ENCODE measurements around the gene SOD3.

Gene SOD3

DNA sequence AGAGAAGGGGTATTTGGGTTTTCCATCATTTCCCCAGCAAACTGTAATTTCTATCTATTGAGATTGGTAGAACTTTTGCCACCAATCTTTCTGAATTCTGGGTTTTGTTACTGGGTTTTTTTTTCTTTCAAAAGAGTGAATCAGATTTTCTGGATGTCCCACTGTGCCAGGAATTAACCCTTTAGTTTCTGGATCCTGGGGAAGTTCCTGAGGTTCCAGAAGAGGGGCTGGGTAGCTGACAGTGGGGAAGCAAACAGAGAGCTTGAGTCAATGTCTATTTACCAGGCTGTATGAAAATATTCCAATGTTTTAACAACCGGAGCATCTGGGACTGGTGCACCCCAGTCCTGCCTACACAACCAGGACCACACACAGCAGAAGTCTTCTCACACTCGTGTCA lies 25.8 kb upstream of the SOD3 start:
- H3K27ac ChIP-seq: no peak overlapping the region
- TF ChIP-seq, protein P1, sequence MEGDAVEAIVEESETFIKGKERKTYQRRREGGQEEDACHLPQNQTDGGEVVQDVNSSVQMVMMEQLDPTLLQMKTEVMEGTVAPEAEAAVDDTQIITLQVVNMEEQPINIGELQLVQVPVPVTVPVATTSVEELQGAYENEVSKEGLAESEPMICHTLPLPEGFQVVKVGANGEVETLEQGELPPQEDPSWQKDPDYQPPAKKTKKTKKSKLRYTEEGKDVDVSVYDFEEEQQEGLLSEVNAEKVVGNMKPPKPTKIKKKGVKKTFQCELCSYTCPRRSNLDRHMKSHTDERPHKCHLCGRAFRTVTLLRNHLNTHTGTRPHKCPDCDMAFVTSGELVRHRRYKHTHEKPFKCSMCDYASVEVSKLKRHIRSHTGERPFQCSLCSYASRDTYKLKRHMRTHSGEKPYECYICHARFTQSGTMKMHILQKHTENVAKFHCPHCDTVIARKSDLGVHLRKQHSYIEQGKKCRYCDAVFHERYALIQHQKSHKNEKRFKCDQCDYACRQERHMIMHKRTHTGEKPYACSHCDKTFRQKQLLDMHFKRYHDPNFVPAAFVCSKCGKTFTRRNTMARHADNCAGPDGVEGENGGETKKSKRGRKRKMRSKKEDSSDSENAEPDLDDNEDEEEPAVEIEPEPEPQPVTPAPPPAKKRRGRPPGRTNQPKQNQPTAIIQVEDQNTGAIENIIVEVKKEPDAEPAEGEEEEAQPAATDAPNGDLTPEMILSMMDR (conservative IDR thresholded peaks at IDR 0.05): no peak

DNA sequence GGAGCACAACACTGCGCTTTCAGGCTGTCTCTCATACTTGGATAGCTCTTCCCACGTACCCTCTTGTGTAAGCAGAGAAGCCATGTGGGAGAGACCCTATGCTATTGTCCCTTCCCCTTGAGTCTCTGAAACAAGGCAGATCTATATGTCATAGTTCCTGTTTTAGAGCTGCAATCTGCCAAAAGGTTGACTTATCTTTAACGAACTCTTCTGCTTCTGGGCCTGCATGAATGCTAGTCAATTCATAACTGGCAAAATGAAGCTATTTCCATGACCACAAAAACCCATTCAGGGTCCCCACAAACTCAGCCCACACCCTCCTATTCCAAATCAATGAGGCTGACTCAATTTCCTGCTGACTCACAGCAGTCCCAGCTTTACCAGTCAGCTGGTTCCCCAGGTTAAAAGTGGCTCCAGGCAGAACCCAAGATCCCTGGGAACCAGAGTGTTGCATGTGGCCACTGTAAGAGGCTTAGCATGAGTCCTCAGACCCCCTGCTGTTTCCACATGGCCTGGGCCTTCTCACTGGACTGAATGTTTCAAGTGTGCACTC lies 25.3 kb upstream of the SOD3 start:
- no peak overlapping the region for H3K27ac ChIP-seq
- TF ChIP-seq, protein P1 (conservative IDR thresholded peaks at IDR 0.05): no peak

DNA sequence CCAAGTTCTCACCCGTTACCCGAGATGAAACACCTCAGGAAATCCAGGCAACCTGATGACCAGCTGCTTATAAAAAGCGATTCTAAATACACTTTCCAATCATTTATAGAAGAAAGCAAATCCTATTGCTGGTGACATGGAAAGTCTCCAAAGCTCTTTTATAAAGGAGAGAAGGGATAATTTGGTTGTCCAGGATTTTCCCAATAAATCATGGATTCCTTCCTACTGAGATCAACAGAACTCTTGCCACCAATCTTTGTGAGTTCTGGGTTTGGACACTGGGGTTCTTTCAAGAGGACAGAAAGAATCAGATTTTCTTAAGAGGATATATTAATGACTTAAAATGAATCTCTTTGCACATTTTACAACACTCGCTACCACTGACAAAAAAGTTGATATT lies 24.7 kb upstream of the SOD3 start:
- TF ChIP-seq, protein P1 (conservative IDR thresholded peaks at IDR 0.05): no peak
- H3K27ac ChIP-seq: no peak overlapping the region

DNA sequence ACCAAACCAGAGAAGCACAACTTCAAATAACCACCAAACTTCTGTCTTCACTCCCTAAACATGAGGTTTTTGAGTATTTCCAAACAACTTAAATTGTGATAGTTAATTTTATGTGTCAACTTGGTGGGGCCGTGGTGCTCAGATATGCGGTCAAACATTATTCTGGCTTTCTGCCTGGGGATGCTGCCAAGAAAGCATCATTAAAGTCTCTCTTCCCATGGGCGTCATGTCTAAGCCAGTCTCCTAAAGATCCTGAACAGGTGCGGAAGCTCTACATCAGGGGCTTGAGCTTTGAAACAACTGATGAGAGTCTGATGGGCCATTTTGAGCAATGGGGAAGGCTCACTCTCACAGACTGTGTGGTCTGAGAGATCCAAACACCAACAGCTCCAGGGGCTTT lies 24.1 kb upstream of the SOD3 start:
- TF ChIP-seq, protein P1 (conservative IDR thresholded peaks at IDR 0.05): no peak
- no peak overlapping the region for H3K27ac ChIP-seq

DNA sequence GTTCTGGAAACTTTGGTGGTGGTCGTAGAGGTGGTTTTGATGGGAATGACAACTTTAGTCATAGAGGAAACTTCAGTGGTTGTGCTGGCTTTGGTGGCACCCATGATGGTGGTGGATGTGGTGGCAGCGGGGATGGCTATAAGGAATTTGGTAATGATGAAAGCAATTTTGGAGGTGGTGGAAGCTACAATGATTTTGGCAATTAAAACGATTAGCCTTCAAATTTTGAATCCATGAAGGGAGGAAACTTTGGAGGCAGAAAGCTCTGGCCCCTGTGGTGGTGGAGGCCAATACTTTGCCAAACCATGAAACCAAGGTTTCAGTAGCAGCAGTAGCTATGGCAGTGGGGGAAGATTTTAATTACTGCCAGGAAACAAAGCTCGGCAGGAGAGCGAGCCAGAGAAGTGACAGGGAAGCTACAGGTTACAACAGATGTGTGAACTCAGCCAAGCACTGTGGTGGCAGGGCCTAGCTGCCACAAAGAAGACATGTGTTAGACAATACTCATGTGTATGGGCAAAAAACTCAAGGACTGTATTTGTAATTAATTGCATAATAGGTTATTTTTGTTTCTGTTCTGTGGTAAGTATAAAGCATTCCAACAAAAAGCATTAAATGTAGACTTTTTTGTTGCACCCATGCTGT lies 23.2 kb upstream of the SOD3 start:
- TF ChIP-seq, protein P1 (conservative IDR thresholded peaks at IDR 0.05): no peak
- H3K27ac ChIP-seq: no peak overlapping the region

DNA sequence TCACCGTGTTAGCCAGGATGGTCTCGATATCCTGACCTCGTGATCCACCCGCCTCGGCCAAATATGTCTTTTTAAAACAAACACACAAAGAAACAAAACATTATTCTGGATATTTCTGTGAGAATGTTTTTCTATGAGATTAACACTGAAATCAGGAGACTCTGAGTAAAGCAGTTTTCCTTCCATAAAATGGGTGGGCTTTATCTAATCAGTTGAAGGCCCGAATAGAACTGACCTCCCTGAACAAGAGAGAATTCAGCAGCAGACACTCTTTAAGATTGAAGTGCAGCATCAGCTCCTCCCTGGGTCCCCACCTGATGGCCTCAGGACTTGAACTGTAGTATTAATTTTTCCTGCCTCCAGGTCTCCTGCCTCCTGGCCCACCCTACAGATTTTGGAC lies 22.4 kb upstream of the SOD3 start:
- TF ChIP-seq, protein P1 (conservative IDR thresholded peaks at IDR 0.05): no peak

DNA sequence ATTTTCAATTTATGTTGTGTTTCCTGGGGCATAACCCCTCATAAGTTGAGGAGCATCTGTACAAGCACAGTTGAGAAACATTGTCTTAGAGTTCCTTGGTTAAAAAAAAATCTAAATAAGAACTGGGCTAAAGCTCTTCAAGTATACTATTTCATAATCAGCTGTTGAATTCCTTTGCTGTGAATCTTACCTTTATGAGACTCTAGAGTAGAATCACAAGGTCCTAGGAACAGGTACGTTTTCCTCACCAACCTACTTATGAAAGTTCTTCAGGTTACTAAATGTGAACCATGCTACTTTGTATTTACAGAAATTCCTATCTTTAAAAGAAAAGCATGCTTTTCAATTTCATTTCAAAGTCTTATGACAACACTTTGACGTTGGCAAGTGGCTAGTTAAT lies 20.9 kb upstream of the SOD3 start:
- H3K27ac ChIP-seq: no peak overlapping the region
- TF ChIP-seq, protein P1 (conservative IDR thresholded peaks at IDR 0.05): no peak

More for the DNA sequence above, 22.4 kb upstream of the SOD3 start:
- H3K27ac ChIP-seq: no peak overlapping the region

Measured in VCaP (cell line).